HT-29 (cell line): ENCODE results near the gene TOLLIP. TPM values are rescaled to one million over a fixed set of nuclear protein-coding genes. Genes with fewer than 3 reads are reported as not detected.
"Not testable (repeated sequence)": the region's sequence is repeated elsewhere in the genome, so short reads cannot be mapped to it uniquely, and the experiment has no call there.

Source experiments
- DNase-seq: peaks from one replicate; pipeline ENCODE4 v3.0.0-alpha.2; 2015; ENCODE audit warnings: low spot score
- total RNA-seq: library from RNA; depleted of rRNA; stranded (reverse); fragments of >200 nt; shearing (Covaris generic); gene quantifications from 2 replicates; pipeline ENCODE4 v1.2.3, GENCODE V29; 2014

TOLLIP gene
- total RNA-seq, 1 experiment from 2014 or later, result 53.6 TPM

DNA sequence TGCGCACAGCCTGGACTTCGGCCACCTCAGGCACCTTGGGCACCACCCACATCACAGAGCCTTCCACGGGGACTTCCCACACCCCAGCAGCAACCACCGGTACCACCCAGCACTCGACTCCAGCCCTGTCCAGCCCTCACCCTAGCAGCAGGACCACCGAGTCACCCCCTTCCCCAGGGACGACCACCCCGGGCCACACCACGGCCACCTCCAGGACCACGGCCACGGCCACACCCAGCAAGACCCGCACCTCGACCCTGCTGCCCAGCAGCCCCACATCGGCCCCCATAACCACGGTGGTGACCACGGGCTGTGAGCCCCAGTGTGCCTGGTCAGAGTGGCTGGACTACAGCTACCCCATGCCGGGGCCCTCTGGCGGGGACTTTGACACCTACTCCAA is 60.5 kb downstream of the TOLLIP start:
- DNase-seq, result not testable (repeated sequence)

DNA sequence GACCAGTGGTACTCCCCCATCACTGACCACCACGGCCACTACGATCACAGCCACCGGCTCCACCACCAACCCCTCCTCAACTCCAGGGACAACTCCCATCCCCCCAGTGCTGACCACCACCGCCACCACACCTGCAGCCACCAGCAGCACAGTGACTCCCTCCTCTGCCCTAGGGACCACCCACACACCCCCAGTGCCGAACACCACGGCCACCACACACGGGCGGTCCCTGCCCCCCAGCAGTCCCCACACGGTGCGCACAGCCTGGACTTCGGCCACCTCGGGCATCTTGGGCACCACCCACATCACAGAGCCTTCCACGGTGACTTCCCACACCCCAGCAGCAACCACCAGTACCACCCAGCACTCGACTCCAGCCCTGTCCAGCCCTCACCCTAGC is 62.4 kb downstream of the TOLLIP start:
- not testable (repeated sequence) for DNase-seq

DNA sequence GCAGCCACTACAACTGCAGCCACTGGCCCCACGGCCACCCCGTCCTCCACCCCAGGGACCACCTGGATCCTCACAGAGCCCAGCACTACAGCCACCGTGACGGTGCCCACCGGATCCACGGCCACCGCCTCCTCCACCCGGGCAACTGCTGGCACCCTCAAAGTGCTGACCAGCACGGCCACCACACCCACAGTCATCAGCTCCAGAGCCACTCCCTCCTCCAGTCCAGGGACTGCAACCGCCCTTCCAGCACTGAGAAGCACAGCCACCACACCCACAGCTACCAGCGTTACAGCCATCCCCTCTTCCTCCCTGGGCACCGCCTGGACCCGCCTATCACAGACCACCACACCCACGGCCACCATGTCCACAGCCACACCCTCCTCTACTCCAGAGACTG is 63.1 kb downstream of the TOLLIP start:
- not testable (repeated sequence) for DNase-seq

DNA sequence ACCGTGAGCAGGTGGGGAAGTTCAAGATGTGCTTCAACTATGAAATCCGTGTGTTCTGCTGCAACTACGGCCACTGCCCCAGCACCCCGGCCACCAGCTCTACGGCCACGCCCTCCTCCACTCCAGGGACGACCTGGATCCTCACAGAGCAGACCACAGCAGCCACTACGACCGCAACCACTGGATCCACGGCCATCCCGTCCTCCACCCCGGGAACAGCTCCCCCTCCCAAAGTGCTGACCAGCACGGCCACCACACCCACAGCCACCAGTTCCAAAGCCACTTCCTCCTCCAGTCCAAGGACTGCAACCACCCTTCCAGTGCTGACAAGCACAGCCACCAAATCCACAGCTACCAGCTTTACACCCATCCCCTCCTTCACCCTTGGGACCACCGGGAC is 63.7 kb downstream of the TOLLIP start:
- not testable (repeated sequence) for DNase-seq

DNA sequence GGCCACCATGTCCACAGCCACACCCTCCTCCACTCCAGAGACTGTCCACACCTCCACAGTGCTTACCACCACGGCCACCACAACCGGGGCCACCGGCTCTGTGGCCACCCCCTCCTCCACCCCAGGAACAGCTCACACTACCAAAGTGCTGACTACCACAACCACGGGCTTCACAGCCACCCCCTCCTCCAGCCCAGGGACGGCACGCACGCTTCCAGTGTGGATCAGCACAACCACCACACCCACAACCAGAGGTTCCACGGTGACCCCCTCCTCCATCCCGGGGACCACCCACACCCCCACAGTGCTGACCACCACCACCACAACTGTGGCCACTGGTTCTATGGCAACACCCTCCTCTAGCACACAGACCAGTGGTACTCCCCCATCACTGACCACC is 64.9 kb downstream of the TOLLIP start:
- DNase-seq, result not testable (repeated sequence)

DNA sequence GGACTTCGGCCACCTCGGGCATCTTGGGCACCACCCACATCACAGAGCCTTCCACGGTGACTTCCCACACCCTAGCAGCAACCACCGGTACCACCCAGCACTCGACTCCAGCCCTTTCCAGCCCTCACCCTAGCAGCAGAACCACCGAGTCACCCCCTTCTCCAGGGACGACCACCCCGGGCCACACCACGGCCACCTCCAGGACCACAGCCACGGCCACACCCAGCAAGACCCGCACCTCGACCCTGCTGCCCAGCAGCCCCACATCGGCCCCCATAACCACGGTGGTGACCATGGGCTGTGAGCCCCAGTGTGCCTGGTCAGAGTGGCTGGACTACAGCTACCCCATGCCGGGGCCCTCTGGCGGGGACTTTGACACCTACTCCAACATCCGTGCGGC is 65.9 kb downstream of the TOLLIP start:
- DNase-seq, result not testable (repeated sequence)

DNA sequence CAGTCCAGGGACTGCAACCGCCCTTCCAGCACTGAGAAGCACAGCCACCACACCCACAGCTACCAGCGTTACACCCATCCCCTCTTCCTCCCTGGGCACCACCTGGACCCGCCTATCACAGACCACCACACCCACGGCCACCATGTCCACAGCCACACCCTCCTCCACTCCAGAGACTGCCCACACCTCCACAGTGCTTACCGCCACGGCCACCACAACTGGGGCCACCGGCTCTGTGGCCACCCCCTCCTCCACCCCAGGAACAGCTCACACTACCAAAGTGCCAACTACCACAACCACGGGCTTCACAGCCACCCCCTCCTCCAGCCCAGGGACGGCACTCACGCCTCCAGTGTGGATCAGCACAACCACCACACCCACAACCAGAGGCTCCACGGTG is 66.7 kb downstream of the TOLLIP start:
- DNase-seq, result not testable (repeated sequence)

DNA sequence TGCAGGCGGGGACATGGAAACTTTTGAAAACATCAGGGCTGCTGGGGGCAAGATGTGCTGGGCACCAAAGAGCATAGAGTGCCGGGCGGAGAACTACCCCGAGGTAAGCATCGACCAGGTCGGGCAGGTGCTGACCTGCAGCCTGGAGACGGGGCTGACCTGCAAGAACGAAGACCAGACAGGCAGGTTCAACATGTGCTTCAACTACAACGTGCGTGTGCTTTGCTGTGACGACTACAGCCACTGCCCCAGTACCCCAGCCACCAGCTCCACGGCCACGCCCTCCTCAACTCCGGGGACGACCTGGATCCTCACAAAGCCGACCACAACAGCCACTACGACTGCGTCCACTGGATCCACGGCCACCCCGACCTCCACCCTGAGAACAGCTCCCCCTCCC is 67.1 kb downstream of the TOLLIP start:
- no peak for DNase-seq

DNA sequence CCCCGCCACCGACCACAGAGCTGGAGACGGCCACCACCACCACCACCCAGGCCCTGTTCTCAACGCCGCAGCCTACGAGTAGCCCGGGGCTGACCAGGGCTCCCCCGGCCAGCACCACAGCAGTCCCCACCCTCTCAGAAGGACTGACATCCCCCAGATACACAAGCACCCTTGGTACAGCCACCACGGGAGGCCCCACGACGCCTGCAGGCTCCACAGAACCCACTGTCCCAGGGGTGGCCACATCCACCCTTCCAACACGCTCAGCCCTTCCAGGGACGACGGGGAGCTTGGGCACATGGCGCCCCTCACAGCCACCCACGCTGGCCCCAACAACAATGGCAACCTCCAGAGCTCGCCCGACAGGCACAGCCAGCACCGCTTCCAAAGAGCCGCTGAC is 67.7 kb downstream of the TOLLIP start:
- DNase-seq, result no peak

DNA sequence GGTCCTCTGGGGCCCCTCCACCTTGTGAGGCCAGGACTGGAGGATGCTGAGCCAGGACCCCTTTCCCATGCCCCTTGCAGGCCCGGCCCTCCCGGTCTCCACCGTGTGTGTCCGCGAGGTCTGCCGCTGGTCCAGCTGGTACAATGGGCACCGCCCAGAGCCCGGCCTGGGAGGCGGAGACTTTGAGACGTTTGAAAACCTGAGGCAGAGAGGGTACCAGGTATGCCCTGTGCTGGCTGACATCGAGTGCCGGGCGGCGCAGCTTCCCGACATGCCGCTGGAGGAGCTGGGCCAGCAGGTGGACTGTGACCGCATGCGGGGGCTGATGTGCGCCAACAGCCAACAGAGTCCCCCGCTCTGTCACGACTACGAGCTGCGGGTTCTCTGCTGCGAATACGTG is 68.7 kb downstream of the TOLLIP start:
- no peak for DNase-seq

DNA sequence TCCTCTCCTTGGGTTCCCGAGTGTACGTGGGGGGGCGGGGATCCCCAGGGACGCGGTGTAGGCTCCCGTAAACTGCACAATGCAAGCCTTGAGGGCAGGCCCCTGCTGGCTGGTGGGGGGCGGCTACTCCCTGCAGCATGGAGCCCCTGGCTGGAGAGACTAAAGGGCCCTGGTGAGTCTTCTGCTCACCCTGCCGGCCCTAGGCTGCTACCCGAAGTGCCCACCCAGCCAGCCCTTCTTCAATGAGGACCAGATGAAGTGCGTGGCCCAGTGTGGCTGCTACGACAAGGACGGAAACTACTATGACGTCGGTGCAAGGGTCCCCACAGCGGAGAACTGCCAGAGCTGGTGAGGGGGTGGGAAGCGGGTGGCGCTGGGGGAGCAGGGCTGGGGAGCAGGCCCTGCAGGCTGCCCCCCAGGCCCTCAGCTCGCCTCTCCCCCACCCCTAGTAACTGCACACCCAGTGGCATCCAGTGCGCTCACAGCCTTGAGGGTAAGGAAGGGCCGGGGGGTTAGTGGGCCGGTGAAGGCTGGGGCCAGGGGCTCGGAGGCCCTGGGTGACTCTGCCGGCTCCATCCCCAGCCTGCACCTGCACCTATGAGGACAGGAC is 69.7 kb downstream of the TOLLIP start:
- DNase-seq, result no peak

DNA sequence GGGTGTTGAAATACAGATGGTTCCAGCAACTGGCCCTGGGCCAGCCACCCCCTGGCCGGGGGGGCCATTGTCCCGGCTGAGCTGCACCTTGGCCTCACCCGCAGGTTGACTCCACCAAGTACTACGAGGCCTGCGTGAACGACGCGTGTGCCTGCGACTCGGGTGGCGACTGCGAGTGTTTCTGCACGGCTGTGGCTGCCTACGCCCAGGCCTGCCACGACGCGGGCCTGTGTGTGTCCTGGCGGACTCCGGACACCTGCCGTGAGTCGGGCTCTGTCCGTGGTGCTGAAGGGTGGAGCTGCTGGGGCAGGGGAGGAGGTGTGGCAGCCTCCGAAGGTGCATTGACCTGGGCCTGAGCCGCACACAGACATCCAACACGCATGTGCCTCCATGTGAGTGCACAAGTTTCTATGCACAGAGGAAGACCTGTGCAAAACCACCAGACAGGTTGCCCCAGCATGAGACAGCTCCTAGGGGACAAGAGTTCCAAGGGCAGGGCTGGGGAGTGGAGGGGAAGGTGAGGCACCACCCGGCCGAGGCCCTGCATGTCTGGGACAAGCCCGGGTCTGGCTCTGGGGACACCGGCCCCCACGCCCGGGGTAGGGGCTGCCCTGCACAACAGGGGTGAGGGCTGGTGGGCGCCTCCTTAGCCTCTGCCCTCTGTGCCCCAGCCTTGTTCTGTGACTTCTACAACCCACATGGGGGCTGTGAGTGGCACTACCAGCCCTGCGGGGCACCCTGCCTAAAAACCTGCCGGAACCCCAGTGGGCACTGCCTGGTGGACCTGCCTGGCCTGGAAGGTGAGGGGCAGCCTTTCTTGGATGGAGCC is 70.5 kb downstream of the TOLLIP start:
- DNase-seq, result peak; percentile 80

DNA sequence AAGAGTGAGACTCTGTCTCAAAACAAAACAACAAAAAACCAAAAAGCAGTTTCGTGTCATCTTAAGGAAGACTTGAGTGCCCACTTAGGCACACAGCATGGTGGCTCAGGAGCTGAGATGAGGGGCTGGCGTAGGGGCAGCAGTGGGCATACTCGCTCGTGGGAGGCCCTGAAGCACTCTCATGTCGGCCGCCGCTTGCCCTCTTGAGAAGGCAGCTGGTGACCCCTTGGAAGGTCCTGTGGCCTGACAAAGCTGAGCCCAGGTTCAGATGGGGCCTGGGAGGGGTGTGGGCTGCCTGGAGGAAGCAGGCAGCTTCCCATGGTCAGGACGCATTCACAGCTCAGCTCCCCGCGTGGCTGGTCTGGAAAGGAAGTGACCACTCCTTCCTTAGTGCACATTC is 71.6 kb downstream of the TOLLIP start:
- no peak for DNase-seq

DNA sequence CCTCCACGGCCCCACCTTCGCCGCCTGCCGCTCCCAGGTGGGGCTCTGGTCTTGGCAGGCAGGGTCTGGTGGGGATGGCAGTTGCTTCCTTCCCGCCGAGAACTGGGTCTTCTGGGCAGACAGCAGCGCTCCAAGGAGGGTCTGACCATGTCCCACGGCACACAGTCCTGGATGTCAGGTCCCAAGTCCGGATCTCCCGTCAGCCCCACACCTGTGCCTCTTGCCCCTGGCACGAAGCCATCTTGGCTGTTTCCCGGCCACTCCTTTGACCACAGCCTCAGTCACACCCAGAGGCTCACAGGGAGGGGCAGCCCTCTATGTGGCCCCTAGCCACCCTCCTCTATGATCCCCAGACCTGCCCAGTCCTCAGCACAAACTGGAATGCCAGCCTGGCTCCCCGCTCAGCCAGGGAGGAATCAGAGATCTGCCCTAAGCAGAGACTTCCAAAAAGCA is 72.3 kb downstream of the TOLLIP start:
- DNase-seq, result peak; percentile 30

DNA sequence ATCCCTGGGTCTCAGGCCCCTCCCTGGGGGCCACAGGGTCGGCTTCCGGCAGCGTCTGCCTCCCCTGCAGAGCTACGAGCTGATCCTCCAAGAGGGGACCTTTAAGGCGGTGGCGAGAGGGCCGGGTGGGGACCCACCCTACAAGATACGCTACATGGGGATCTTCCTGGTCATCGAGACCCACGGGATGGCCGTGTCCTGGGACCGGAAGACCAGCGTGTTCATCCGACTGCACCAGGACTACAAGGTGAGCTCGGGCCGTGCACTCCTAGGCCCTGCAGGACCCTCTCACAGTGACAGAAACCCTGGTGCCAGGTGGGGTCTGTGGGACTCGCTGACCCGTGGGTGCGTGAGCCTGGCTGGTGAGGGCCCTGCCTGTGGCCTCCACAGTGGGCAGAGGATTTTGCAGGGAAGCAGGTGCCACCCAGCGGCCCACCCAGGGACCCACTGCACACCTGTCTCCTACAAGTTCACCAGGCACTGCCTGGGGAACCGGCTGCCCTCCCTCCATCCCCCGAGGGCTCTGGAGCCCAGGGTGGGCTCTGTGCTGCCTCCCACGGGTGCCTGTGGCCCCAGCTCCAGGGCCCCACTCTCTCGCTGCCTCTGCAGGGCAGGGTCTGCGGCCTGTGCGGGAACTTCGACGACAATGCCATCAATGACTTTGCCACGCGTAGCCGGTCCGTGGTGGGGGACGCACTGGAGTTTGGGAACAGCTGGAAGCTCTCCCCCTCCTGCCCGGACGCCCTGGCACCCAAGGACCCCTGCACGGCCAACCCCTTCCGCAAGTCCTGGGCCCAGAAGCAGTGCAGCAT is 72.9 kb downstream of the TOLLIP start:
- DNase-seq, result no peak

DNA sequence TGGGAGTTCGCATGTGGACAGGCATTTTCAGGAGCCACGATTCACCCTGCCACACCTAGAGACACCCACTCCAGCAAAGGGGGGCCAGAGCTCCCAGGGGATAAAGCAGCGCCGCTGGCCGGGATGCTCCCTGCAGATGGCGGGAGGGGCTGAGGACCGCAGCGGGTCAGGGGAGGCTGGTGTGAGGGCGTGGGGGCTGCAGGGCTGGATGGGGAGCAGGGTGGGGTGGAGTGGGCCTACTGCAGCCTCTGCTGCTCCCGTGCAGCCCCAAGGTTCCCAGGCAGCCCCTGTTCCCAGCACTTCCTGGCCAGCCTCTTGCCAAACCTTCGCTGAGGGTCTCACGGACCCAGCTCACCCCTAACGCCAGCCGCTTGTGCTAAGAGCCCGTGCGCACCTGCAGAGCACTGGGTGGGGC is 73.5 kb downstream of the TOLLIP start:
- DNase-seq, result no peak

DNA sequence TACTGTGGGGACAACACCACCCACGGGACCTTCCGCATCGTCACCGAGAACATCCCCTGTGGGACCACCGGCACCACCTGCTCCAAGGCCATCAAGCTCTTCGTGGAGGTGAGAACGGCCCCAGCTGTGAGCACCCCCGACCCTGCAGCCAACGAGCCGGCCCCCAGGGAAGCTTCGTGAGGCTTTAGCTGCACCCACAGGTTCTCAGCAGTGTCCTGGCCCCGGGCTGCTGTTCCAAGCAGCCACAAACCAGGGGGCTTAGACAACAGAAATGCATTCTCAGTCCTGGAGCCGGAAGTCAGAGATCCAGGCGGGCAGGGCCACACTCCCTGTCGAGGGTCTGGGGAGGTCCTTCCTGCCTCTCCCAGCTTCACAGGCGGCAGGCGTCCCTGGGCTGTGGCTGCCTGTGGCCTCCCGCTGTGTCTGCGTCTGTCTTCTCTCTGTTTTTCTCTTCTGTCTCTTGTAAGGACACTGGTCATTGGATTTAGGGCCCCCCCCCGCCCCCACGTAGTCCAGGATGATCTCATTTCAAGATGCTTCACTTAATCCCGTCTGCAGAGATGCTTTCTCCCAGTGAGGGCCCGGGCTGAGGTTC is 74.0 kb downstream of the TOLLIP start:
- no peak for DNase-seq

DNA sequence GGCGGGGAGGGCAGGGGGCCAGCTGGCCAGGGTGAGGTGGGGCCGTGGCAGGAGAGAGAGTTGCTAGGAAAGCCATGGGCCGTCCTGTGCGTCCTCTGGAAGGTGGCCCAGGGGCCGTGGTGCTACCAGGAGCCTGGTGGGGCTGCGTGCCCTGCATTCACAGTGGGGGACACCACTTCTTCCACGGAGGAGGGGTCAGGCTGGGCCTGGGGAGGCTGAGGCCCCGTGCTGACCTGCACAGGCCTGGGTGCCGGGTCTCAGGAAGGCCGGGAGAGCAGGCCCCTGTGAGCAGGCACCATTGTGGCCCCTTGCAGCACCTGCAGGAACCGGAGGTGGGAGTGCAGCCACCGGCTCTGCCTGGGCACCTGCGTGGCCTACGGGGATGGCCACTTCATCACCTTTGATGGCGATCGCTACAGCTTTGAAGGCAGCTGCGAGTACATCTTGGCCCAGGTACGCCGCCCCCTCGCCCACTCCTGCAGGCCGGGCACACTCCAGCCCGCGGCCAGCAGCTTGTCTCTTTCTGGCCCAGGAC is 74.6 kb downstream of the TOLLIP start:
- DNase-seq, result no peak

DNA sequence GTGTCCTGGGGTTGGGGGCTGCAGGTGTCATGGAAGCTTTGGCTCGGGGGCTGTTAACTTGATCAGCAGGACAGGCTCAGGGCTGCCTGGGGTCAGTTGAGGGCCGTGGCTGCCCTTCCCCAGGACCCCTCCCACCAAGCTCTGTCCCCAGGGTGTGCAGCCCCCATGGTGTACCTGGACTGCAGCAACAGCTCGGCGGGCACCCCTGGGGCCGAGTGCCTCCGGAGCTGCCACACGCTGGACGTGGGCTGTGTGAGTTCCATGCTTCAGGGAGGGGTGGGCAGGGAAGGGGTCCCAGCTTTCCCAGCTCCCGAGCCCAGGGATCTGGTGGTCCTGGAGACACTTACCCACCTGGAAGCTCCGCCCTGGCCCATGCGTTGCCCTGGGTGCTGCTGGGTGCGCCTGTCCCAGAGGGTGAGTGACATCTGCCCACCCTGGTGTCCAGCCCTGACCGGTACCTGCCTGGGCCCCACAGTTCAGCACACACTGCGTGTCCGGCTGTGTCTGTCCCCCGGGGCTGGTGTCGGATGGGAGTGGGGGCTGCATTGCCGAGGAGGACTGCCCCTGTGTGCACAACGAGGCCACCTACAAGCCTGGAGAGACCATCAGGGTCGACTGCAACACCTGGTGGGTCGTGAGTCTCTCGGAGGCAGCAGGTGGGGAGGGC is 75.2 kb downstream of the TOLLIP start:
- DNase-seq, result no peak

DNA sequence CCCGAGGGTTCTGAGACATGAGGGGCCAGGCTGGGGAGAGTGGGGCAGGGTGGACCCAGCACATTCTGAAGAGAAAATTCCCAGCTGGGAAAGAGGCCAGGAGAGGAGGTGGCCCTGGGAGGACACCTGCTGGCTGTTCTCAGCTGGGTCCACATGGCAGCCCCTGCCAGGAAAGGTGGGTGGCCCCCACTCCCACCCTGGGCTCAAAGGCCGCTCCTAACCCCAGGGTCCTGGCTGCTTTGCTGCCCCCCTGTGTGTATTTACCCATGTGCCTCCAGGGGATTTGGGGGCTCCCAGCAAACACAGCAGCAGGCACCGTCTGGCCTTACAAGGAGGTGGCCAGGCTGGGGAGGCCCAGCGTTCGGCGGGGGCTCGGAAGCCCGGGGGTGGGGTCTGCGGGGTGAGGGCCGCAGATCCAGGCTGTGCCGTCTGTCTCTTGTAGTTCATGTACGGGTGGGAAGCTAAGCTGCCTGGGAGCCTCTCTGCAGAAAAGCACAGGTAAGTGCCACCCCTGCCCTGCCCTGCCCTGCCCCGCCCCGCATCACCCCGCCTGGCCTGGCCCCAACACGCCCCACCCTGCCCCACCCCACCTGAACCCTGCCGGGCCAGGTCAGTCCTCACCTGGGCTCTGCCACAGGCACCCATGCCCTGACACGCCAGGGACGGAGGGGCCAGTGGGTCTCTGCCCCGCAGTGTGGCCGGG is 75.9 kb downstream of the TOLLIP start:
- peak; percentile 42 for DNase-seq
